Epithelial cell of prostate (primary cell): ENCODE measurements around the gene NOTCH4.
A peak's percentile ranks its signal among the peaks of the same experiment; 100 is the strongest.

Source experiments
- DNase-seq: peaks from one replicate; pipeline ENCODE4 v3.0.0-alpha.2; 2011; ENCODE audit warnings: low read depth, low spot score
- H3K27ac ChIP-seq: fragments of 450-650 bp; 2 replicates; pipeline ENCODE4 v1.5.1; 2017; ENCODE audit warnings: mild to moderate bottlenecking

NOTCH4 gene

GRCh38 chr6:32149092-32149755, 74.6 kb downstream of the NOTCH4 start:
- no peak for DNase-seq
- H3K27ac ChIP-seq, result no peak overlapping the region

- DNase-seq, result no peak
- no peak overlapping the region for H3K27ac ChIP-seq
Observed at GRCh38 chr6:32148289-32149091, 75.4 kb downstream of the NOTCH4 start.

GRCh38 chr6:32147401-32148132, 76.3 kb downstream of the NOTCH4 start:
- H3K27ac ChIP-seq, result no peak overlapping the region
- DNase-seq, result no peak

GRCh38 chr6:32146687-32147086, 77.2 kb downstream of the NOTCH4 start:
- DNase-seq, result no peak
- peak overlapping the region; percentile 12 for H3K27ac ChIP-seq

- peak overlapping the region; percentile 12 for H3K27ac ChIP-seq
- DNase-seq, result no peak
Observed at GRCh38 chr6:32146287-32146686, 77.6 kb downstream of the NOTCH4 start.
